H9 (cell line): ENCODE results near the gene KLHL2. TPM values are rescaled to one million over a fixed set of nuclear protein-coding genes. Genes with fewer than 3 reads are reported as not detected.

ENCODE experiments used
- DNase-seq: peaks from one replicate; pipeline ENCODE4 v3.0.0-alpha.2; 2017
- H2AFZ ChIP-seq: one replicate; pipeline ENCODE4 v1.6.1; 2013; ENCODE audit warnings: mild to moderate bottlenecking, low read length, control low read depth, moderate library complexity
- H2AK5ac ChIP-seq: 2 replicates; pipeline ENCODE4 v1.6.1; 2013; ENCODE audit warnings: low read length, control low read depth, mixed read lengths; ENCODE audit not compliant: insufficient read length
- H2BK120ac ChIP-seq: one replicate; pipeline ENCODE4 v1.6.1; 2013; ENCODE audit warnings: low read depth, mild to moderate bottlenecking, low read length, control low read depth, inconsistent platforms; ENCODE audit not compliant: poor library complexity, severe bottlenecking
- H2BK12ac ChIP-seq: 2 replicates; pipeline ENCODE4 v1.6.1; 2013; ENCODE audit warnings: low read length, control low read depth, mixed read lengths, low read depth; ENCODE audit not compliant: insufficient read length
- H2BK15ac ChIP-seq: 2 replicates; pipeline ENCODE4 v1.6.1; 2013; ENCODE audit warnings: low read depth, low read length, control low read depth
- H2BK20ac ChIP-seq: one replicate; pipeline ENCODE4 v1.6.1; 2013; ENCODE audit warnings: low read depth, mild to moderate bottlenecking, low read length, control low read depth, inconsistent platforms; ENCODE audit not compliant: poor library complexity, severe bottlenecking
- H2BK5ac ChIP-seq: 2 replicates; pipeline ENCODE4 v1.6.1; 2013; ENCODE audit warnings: low read length, control low read depth, mixed read lengths; ENCODE audit not compliant: insufficient read length
- H3K14ac ChIP-seq: 2 replicates; pipeline ENCODE4 v1.6.1; 2013; ENCODE audit warnings: low read length, control low read depth; ENCODE audit not compliant: insufficient read depth
- H3K18ac ChIP-seq: 2 replicates; pipeline ENCODE4 v1.6.1; 2013; ENCODE audit warnings: low read depth, mild to moderate bottlenecking, mixed read lengths, low read length, control low read depth; ENCODE audit not compliant: insufficient read length
- H3K23ac ChIP-seq: 2 replicates; pipeline ENCODE4 v1.6.1; 2013; ENCODE audit warnings: low read length, control low read depth, mixed read lengths, low read depth; ENCODE audit not compliant: insufficient read length
- H3K23me2 ChIP-seq: 2 replicates; pipeline ENCODE4 v1.6.1; 2013; ENCODE audit warnings: low read depth, mild to moderate bottlenecking, mixed read lengths, low read length, control low read depth; ENCODE audit not compliant: insufficient read length, poor library complexity, severe bottlenecking
- H3K27ac ChIP-seq: 2 replicates; pipeline ENCODE4 v1.5.1; 2013; ENCODE audit warnings: low read length, control low read depth, mixed read lengths, low read depth; ENCODE audit not compliant: insufficient read length
- H3K27me3 ChIP-seq: 2 replicates; pipeline ENCODE4 v1.6.1; 2013; ENCODE audit warnings: low read length, control low read depth, inconsistent platforms; ENCODE audit not compliant: insufficient read depth
- H3K4ac ChIP-seq: 2 replicates; pipeline ENCODE4 v1.6.1; 2013; ENCODE audit warnings: low read depth, mild to moderate bottlenecking, control low read depth, inconsistent platforms, low read length, moderate library complexity
- H3K4me1 ChIP-seq: 2 replicates; pipeline ENCODE4 v1.6.1; 2013; ENCODE audit warnings: low read length, control low read depth, inconsistent platforms; ENCODE audit not compliant: insufficient read depth
- H3K4me2 ChIP-seq: 2 replicates; pipeline ENCODE4 v1.6.1; 2013; ENCODE audit warnings: low read length, control low read depth, mixed read lengths; ENCODE audit not compliant: insufficient read length, insufficient read depth
- H3K56ac ChIP-seq: 2 replicates; pipeline ENCODE4 v1.6.1; 2013; ENCODE audit warnings: low read depth, mild to moderate bottlenecking, mixed read lengths, low read length, control low read depth; ENCODE audit not compliant: insufficient read length
- H3K79me1 ChIP-seq: 2 replicates; pipeline ENCODE4 v1.6.1; 2013; ENCODE audit warnings: low read depth, mild to moderate bottlenecking, moderate library complexity, low read length, control low read depth, inconsistent platforms; ENCODE audit not compliant: insufficient read depth, poor library complexity, severe bottlenecking
- H3K79me2 ChIP-seq: 2 replicates; pipeline ENCODE4 v1.6.1; 2013; ENCODE audit warnings: low read length, control low read depth, inconsistent platforms; ENCODE audit not compliant: insufficient read depth
- H3K9ac ChIP-seq: 2 replicates; pipeline ENCODE4 v1.6.1; 2013; ENCODE audit warnings: low read length, control low read depth, mixed read lengths; ENCODE audit not compliant: insufficient read length; ENCODE audit errors: extremely low read depth
- H3K9me3 ChIP-seq: one replicate; pipeline ENCODE4 v1.6.1; 2013; ENCODE audit warnings: low read depth, low read length, inconsistent platforms; ENCODE audit not compliant: control insufficient read depth
- H3T11ph ChIP-seq: one replicate; pipeline ENCODE4 v1.6.1; 2013; ENCODE audit warnings: mild to moderate bottlenecking, low read length, control low read depth, inconsistent platforms
- H4K20me1 ChIP-seq: one replicate; pipeline ENCODE4 v1.6.1; 2013; ENCODE audit not compliant: control insufficient read depth, insufficient read length, insufficient read depth
- H4K5ac ChIP-seq: 2 replicates; pipeline ENCODE4 v1.6.1; 2013; ENCODE audit warnings: low read depth, mild to moderate bottlenecking, mixed read lengths, low read length, control low read depth; ENCODE audit not compliant: insufficient read length
- H4K8ac ChIP-seq: replicated peaks from 2 replicates; pipeline ENCODE4 v1.6.1; 2013; ENCODE audit warnings: low read length, control low read depth, mixed read lengths, low read depth; ENCODE audit not compliant: insufficient read length
- H4K91ac ChIP-seq: 2 replicates; pipeline ENCODE4 v1.6.1; 2013; ENCODE audit warnings: low read depth, mild to moderate bottlenecking, moderate library complexity, mixed read lengths, low read length, control low read depth; ENCODE audit not compliant: insufficient read length
- H3K27ac Mint-ChIP-seq, 3 experiments: 2 replicates in 2 of 3; 3 replicates in 1 of 3; pipeline ENCODE4 v1.8.0; 2020 to 2021; ENCODE audit warnings: mixed read lengths in 3 of 3, mild to moderate bottlenecking in 1 of 3, moderate library complexity in 1 of 3
- H3K27me3 Mint-ChIP-seq: 2 replicates; pipeline ENCODE4 v1.8.0; 2021; ENCODE audit warnings: low read depth, mild to moderate bottlenecking, moderate library complexity, mixed read lengths
- H3K36me3 Mint-ChIP-seq, 3 experiments: 2 replicates in 2 of 3; 3 replicates in 1 of 3; pipeline ENCODE4 v1.8.0; 2020 to 2021; ENCODE audit warnings: low read depth in 3 of 3, mixed read lengths in 3 of 3; ENCODE audit not compliant: insufficient read depth in 1 of 3
- H3K4me1 Mint-ChIP-seq, 2 experiments: 2 replicates each; pipeline ENCODE4 v1.8.0; 2020; ENCODE audit warnings: mixed read lengths in 2 of 2
- H3K4me3 Mint-ChIP-seq, 2 experiments: 2 replicates in 1 of 2; 3 replicates in 1 of 2; pipeline ENCODE4 v1.8.0; 2020 to 2021; ENCODE audit warnings: mild to moderate bottlenecking in 2 of 2, mixed read lengths in 2 of 2, moderate library complexity in 1 of 2
- H3K9me3 Mint-ChIP-seq, 2 experiments: 2 replicates in 1 of 2; 3 replicates in 1 of 2; pipeline ENCODE4 v1.8.0; 2020; ENCODE audit warnings: mild to moderate bottlenecking in 2 of 2, mixed read lengths in 2 of 2, moderate library complexity in 1 of 2
- CTCF ChIP-seq: fragments of 200-600 bp; sonication (generic); conservative IDR thresholded peaks from 3 replicates; pipeline ENCODE4 v1.8.0; 2021; ENCODE audit warnings: antibody characterized with exemption, mild to moderate bottlenecking
- WGBS: extraction: QIAGEN DNeasy Blood & Tissue Kit; methylation state at CpG from one replicate; pipeline ENCODE4 v1.1.7; 2013; ENCODE audit warnings: missing lambda C conversion rate, low lambda C conversion rate, mixed read lengths; ENCODE audit not compliant: insufficient read length; ENCODE audit errors: extremely low coverage; 5-methylcytosine and 5-hydroxymethylcytosine counted together
- total RNA-seq: library from RNA; stranded (reverse); gene quantifications from 2 replicates; pipeline ENCODE4 v1.2.1, GENCODE V29; 2021

KLHL2 gene
- total RNA-seq, 1 experiment from 2014 or later: 14.3 TPM

- Histone ChIP-seq H3K9ac (no peak overlapping the region), H2BK120ac (no peak overlapping the region), H3K4me1 (no peaks in the 10 kb centered on the region), H3K4me2 (no peak overlapping the region), H3K56ac (no peak overlapping the region), H4K8ac (no peak overlapping the region), H3T11ph (no peak overlapping the region), H3K4ac (no peak overlapping the region), H2BK5ac (no peak overlapping the region), H3K27me3 (no peaks in the 10 kb centered on the region), H3K79me1 (no peaks in the 10 kb centered on the region), H3K23ac (no peak overlapping the region), H3K23me2 (no peaks in the 10 kb centered on the region), H3K18ac (no peak overlapping the region), H4K91ac (no peak overlapping the region), H2BK12ac (no peak overlapping the region), H2BK20ac (no peak overlapping the region), H3K9me3 (no peaks in the 10 kb centered on the region), H2AK5ac (no peak overlapping the region), H2BK15ac (no peak overlapping the region), H4K20me1 (no peaks in the 10 kb centered on the region), H3K14ac (no peak overlapping the region), H4K5ac (no peak overlapping the region), H2AFZ (no peak overlapping the region), H3K27ac (no peak overlapping the region), H3K79me2 (no peaks in the 10 kb centered on the region)
- H3K27me3 Mint-ChIP-seq: no peaks in the 10 kb centered on the region
- TF ChIP-seq CTCF: no peak
- WGBS: no CpG with 5 or more reads among the region's 5 CpGs
- no peaks in the 10 kb centered on the region for H3K36me3 Mint-ChIP-seq
- DNase-seq: no peak
- H3K27ac Mint-ChIP-seq: peak overlapping the region in 1 of 3 experiments; percentile 34; a peak in 1 of 7 replicates
- no peak overlapping the region for H3K4me3 Mint-ChIP-seq
- no peaks in the 10 kb centered on the region; a peak in 1 of 5 replicates for H3K9me3 Mint-ChIP-seq
- peaks cover 2 to 3% of the 10 kb centered on the region in 2 experiments; a peak in 1 of 4 replicates for H3K4me1 Mint-ChIP-seq
These were observed 111.7 kb downstream of the KLHL2 start for GRCh38 chr4:165319030-165319429.
